ENCODE measurements around the gene CAPN11.
"Not testable (repeated sequence)": the region's sequence is repeated elsewhere in the genome, so short reads cannot be mapped to it uniquely, and the experiment has no call there.

The CAPN11 gene

GRCh38 chr6:44183783-44184182, 25.2 kb downstream of the CAPN11 start:
- DNase-seq: no peak

GRCh38 chr6:44185356-44185755, 26.7 kb downstream of the CAPN11 start:
- not testable (repeated sequence) for DNase-seq

GRCh38 chr6:44185953-44186634, 27.5 kb downstream of the CAPN11 start:
- no peak for DNase-seq

GRCh38 chr6:44186635-44187025, 28.0 kb downstream of the CAPN11 start:
- no peak for DNase-seq

GRCh38 chr6:44188819-44189218, 30.2 kb downstream of the CAPN11 start:
- DNase-seq: no peak

GRCh38 chr6:44189257-44189656, 30.6 kb downstream of the CAPN11 start:
- no peak for DNase-seq

- DNase-seq: no peak
Observed at GRCh38 chr6:44190715-44191114, 32.1 kb downstream of the CAPN11 start.

GRCh38 chr6:44192428-44193041, 33.9 kb downstream of the CAPN11 start:
- DNase-seq: no peak

GRCh38 chr6:44193307-44193910, 34.8 kb downstream of the CAPN11 start:
- no peak for DNase-seq

- DNase-seq: no peak
Observed at GRCh38 chr6:44194326-44194725, 35.7 kb downstream of the CAPN11 start.

GRCh38 chr6:44196351-44196750, 37.7 kb downstream of the CAPN11 start:
- not testable (repeated sequence) for DNase-seq

- DNase-seq: no peak
Observed at GRCh38 chr6:44198684-44199083, 40.1 kb downstream of the CAPN11 start.

- DNase-seq: no peak
Observed at GRCh38 chr6:44199883-44200282, 41.3 kb downstream of the CAPN11 start.

- DNase-seq: no peak
Observed at GRCh38 chr6:44201200-44201599, 42.6 kb downstream of the CAPN11 start.

GRCh38 chr6:44201638-44202303, 43.2 kb downstream of the CAPN11 start:
- DNase-seq: no peak

GRCh38 chr6:44202332-44202971, 43.8 kb downstream of the CAPN11 start:
- DNase-seq: no peak

- DNase-seq: no peak
Observed at GRCh38 chr6:44202972-44203750, 44.5 kb downstream of the CAPN11 start.

- DNase-seq: no peak
Observed at GRCh38 chr6:44203955-44204354, 45.3 kb downstream of the CAPN11 start.

- no peak for DNase-seq
Observed at GRCh38 chr6:44207966-44208365, 49.3 kb downstream of the CAPN11 start.

GRCh38 chr6:44211284-44211683, 52.7 kb downstream of the CAPN11 start:
- no peak for DNase-seq

GRCh38 chr6:44214307-44214706, 55.7 kb downstream of the CAPN11 start:
- DNase-seq: no peak

GRCh38 chr6:44216677-44217331, 58.2 kb downstream of the CAPN11 start, which contains the start of gene MYMX:
Gene MYMX, plus strand, starts transcription at chr6:44216926. Its CDS starts 546 bp downstream, at chr6:44217472.
- no peak for DNase-seq
